Testis (tissue), 2 donors: ENCODE measurements around the gene ABHD12B.

Source experiments
- POLR2A ChIP-seq: fragments of 450-650 bp; IDR thresholded peaks from one replicate; pipeline ENCODE4 v1.6.1; 2017; ENCODE audit warnings: antibody characterized with exemption, mild to moderate bottlenecking, moderate library complexity
- TF ChIP-seq, protein P1 (sequence below), 3 experiments: fragments of 450-650 bp in 2 of 3; fragments of 200-600 bp in 1 of 3; sonication (generic) in 1 of 3; IDR thresholded peaks; one replicate each; pipeline ENCODE4 v1.5.1; 2016 to 2019; ENCODE audit warnings: antibody characterized with exemption in 3 of 3, mild to moderate bottlenecking in 2 of 3, moderate library complexity in 1 of 3

DNA sequence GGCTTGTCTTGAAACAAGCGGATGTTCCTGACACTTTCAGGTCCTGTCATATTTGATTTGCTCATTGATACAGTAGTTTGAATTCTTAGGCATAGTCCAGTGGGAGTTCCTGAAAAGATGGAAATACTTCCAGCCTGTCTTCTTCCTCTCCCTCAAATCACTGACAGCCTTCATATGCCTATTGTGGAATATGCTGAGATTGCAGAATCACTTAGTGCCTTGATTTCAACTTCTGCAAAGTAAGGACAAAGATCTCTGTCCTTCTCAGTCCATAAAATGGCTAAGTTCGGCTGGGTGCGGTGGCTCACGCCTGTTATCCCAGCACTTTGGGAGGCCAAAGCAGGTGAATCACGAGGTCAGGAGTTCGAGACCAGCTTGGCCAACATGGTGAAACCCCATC is 79.2 kb downstream of the ABHD12B start:
- TF ChIP-seq, protein P1, sequence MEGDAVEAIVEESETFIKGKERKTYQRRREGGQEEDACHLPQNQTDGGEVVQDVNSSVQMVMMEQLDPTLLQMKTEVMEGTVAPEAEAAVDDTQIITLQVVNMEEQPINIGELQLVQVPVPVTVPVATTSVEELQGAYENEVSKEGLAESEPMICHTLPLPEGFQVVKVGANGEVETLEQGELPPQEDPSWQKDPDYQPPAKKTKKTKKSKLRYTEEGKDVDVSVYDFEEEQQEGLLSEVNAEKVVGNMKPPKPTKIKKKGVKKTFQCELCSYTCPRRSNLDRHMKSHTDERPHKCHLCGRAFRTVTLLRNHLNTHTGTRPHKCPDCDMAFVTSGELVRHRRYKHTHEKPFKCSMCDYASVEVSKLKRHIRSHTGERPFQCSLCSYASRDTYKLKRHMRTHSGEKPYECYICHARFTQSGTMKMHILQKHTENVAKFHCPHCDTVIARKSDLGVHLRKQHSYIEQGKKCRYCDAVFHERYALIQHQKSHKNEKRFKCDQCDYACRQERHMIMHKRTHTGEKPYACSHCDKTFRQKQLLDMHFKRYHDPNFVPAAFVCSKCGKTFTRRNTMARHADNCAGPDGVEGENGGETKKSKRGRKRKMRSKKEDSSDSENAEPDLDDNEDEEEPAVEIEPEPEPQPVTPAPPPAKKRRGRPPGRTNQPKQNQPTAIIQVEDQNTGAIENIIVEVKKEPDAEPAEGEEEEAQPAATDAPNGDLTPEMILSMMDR (IDR thresholded peaks at IDR 0.05), result no peak
- TF ChIP-seq POLR2A, result no peak
